Hematopoietic multipotent progenitor cell (in vitro differentiated cells): Measurements from ENCODE around the gene HIVEP3. TPM values are rescaled to one million over a fixed set of nuclear protein-coding genes. Genes with fewer than 3 reads are reported as not detected.
"Not testable (repeated sequence)": the region's sequence is repeated elsewhere in the genome, so short reads cannot be mapped to it uniquely, and the experiment has no call there.

Experiments
- DNase-seq, 3 donors: peaks; one replicate each; pipeline ENCODE4 v3.0.0-alpha.2; 2011 to 2015; ENCODE audit warnings: low read depth in 2 of 3, low spot score in 2 of 3
- total RNA-seq: library from RNA; depleted of rRNA; stranded (reverse); fragments of >200 nt; gene quantifications from one replicate; pipeline ENCODE4 v1.2.3, GENCODE V29; 2012

Gene HIVEP3
- total RNA-seq, 1 donor, result 4.6 TPM

DNA sequence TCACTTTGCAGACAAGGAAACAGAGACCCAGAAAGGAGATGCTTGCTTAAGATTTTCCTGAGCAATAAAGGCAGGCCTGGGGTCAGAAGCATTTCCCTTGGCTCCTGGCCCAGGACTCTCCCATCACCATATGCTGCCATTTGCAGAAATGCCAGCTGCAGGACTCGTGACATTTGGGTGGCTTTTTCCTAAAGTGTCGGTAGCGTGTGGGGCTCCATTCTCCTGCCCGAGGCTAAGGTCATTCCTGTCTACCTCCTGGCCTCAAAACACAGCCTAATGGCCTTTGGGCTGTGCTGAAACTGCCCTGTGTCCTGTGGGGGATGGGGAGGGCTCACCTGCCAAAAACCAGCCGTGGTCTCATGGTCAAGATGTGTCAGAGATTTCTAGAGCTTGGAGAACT, 218.1 kb downstream of the HIVEP3 start:
- DNase-seq, result no peak

DNA sequence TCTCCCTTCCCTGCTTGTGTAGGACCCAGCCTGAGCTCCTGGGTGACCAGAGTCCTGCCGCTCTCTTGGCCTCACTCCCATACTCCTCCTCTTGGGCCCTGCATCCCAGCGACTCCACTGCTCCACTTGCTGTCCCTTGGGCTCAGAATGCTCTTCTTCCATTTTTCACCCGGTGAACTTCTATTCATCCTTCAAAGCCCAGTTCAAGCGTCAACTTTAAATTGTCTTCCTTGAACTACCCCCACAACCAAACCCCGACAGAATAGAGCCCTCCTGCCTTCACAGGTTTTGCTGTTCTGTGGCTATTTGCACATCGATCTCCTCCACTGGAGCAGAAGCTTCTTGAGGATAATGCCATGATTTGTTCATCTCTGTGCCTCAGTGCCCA, 218.9 kb downstream of the HIVEP3 start:
- no peak for DNase-seq

DNA sequence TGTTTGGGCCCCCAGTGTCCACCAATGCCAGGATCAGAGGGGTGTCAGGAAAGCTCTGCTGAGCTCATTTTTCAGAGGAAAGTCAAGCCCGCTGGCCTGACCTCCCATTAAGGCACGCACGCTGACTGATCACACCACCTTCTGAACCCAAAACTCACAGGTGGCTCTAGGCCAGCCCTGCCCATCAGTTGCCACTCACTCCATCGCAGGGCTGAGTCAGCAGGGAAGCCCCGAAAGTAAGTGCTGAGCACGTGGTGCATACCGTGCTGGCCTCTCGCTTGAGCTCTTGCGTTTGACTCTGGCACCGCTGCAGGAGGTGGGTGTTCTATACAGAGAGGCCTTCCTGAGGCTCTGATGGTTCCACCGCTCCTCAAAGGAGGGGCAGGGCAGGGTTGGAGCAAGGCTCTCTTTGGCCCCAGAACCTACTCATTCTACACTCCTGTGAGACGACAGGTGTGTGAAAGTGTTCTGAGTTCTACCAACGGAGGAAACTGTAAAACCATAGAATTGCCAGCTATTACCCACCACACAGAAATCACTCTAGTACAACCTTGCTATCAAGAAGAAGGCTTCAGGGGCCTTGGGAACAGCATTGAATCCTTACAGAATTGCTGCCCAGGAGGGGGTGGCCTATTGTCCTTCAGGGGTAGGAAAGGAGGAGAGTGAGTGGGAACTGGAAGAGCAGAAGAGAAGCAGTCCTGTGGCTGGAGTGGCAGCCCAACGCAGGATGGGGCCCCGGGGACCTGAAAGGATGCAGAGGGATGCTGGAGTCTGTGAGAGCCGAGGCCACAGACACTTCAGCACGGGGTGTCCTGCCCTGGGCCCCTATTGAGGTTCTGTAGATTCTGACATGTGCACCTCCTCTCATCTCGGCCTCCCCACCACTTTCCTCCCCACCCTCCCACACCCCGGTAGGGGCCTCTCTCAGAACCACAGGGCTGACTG, 219.5 kb downstream of the HIVEP3 start:
- no peak for DNase-seq

DNA sequence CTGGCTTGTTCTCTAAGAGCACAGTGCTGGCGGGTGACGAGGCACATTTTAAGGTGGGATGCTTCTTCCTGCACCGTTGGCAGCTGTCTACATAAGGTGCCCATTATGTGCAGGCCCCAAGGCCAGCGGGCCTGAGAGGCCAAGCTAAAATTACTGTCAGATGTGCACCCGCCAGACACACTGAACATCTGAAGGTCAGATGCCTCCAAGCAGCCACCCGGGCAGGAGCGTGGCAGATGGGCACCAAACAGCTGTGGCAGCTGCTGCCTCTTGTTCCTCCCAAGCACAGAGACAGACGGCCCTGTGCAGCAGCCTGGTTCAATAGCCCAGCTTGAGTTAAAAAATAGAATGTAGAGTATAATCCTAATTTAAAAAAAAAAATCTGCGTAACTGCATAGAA, 222.3 kb downstream of the HIVEP3 start:
- DNase-seq, result no peak

DNA sequence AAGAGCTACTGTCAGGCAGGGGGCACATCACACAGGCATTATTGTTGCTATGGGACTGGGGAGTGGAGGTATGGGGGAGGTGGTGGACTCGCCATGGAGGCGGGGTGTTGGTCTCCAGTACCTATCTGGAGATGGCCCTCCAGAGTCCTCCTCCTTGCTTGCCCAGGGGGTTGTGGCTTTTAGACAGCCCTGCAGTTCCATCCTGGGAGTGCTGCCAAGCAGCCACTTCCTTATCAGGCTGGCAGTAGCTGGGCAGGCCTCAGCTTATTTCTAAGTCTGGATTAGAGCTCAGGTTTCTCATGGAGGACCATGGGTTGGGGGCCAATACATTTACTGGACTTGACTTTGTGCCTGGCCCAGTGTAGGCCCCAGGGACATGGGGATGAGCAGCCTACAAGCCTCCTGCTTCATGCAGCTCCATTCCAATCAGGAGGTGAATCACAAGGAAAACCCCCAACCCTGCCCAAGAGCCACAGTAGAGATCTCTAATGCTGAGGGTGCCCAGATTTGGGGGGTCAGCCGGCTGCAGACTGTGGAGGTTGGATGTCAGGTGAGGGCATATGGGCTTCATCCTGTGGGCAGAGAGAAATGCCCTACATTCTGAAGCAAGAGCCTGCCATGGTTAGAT, 223.5 kb downstream of the HIVEP3 start:
- DNase-seq, result peak in 2 of 3 donors; percentile 47 to 63

DNA sequence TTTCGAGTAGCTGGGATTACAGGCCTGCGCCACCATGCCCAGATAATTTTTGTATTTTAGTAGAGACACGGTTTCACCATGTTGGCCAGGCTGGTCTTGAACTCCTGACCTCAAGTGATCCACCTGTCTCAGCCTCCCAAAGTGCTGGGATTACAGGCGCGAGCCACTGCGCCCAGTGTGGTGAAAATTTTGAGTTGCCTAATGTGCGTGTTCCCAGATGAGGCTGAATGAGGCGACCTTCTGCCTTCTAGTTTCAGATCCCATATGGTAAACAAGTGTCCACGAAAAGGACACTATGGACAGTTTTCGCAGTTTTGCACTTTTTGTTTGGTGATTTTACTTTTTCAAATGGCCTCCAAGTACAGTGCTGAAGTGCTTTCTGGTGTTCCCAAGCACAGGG, 226.8 kb downstream of the HIVEP3 start:
- DNase-seq, result not testable (repeated sequence)

DNA sequence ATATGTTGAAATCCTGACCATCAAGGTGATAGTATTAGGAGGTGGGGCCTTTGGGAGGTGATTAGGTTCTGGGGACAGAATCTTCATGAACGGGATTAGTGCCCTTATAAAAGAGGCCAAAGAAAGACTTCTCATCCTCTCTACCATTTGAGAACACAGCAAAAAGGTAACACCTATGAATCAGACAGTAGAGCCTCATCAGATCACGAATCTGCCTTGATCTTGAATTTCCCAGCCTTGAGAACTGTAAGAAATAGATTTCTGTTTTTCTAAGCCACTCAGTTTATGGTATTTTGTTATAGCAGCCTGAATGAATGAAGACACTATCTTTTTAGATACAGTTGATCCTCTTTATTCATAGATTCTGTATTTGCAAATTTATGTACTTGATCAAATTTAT, 227.3 kb downstream of the HIVEP3 start:
- DNase-seq, result no peak

DNA sequence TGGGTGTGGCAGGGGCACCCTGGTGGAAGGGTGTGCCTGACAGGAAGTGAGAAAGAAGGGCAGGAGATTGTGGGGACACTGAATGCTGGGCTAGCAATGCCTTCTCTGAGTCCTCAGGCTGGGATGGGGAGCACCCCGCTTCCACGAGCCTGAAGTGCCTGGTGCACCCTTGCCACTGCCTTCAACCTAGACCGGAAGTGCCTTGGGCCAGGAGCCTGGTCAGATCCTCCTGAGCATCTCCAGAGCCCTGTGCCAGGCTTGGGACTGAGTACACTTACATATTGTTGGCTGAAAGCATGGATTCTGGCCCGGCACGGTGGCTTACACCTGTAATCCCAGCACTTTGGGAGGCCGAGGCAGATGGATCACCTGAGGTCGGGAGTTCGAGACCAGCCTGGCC, 228.4 kb downstream of the HIVEP3 start:
- no peak for DNase-seq

DNA sequence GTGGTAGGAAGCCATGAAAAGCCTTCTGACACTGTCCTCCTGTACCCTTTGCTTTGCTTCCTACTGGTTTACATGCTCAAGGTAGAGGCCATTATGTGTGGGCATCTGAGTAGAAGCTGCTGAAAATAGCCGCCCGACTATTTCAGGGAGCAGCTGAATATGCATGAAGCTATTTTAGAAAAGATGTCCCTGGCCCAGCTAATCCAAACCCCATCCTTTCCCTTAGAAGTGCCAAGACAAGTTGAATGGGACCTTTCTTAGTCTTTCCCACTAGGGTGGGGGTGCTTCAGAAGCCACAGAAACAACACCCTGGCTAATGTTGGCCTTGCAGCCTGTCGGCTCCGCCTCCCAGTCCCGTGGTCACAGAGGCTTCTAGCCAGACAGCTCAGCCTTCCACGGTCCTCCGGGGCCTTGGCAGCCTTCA, 229.2 kb downstream of the HIVEP3 start:
- no peak for DNase-seq

DNA sequence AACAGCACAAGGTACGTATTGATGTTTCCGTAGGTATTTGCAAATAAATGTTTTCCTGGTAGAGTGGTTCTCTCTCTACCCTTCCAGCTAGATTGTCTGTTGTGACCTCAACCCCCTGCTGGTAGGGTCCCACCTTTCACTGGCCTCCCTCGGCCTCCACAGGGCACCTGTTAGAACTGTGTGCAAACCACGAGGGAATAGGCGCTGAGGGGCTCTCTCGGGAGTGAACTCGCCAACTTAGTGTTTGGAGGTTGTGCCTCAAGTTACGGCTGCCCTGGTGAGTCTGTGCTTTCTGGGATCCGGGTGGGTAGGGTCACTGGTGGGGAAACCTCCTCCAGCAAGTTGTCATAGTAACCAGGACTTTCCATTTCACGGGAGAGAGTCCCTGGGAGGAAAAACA, 229.6 kb downstream of the HIVEP3 start:
- no peak for DNase-seq

DNA sequence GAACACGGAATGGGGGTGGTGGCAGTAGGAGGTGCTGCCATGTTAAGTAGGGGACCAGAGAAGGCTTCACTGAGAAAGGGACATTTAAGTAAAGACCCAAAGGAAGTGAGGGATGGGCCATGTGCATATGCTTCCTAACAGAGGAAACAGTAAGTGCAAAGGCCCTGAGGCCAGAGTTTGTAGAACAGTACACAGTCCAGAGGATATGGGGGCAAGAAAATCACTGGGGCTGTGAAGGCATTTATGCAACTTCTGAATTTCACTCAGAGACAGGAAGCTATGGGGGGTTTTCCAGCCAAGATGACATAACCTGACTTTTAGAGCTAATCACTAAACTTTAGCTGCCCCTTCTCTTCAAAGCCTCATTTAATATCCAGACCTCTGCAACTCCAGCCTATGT, 231.7 kb downstream of the HIVEP3 start:
- no peak for DNase-seq

DNA sequence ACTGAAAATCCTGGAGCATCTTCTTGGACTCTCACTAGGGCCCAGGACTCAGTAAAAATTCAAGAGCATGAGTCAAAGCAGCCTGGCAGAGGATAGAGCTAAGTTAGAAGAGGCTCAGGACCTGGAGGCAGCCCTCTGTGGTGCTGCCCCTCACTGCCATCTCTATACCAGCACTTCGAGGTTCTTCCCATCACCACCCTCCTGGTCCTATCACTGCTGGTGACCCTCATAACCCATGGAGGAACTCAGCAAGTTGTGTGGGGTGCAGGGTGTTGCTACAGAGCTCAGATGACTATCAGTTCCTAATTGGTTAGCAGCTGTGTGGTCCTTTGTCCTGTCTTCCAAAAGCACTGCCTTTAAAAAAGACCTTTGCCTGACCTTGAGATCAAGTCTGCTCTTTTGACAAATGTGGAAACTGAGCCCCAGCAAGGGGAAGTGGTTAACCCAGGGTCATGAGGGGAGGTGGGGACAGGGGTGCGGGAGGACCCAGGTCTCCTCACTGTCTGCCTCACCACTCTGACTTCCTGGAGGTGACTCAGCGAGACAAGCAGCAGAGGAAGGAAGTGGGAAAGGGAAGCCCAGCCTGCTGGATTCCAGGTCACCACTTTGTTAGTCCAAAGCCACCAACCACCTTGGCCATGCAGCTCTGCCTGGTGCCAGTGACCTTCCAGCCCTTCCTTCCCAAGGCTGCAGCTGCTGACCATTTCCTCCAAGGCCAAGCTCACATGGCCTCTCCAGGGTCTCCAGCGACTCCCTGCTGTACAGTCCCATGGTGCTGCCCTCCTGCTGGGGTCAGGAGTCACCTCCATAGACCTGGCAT, 234.8 kb downstream of the HIVEP3 start:
- DNase-seq, result no peak

DNA sequence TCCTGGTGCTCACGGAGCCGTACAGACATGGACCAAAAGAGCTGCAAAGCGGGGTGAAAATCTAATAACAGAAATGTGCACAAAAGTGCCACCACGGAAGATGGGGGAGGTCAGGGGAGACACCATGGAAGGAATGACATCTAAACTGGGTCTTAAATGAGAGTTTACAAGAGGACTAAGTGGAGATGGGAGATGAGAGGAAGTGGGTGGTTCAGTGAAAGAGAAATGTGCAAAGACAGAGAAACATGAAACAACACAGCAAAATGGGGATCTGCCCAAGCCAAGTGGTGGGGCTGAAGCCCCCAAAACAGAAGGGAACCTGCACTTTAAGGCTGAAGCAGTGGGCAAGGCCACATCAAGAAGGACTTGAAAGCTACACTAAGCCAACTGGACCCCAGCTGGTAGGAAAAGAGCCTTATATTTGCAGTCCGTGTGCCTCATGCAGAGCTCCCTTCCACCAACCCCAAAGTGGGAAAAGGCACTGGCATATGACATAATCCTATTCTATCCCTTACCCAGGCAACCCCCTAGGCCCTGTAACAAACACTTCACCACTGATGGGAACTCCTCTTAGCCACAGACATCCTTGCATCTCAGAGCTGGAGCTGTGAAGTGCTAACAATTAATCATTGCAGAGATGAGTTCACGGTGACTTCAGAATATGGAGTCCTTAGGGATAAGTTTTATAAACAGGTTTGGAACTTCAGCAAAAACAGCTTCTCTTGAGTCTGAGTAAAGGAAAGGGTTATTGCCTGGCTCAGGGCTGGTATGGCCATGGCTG, 235.7 kb downstream of the HIVEP3 start:
- no peak for DNase-seq

DNA sequence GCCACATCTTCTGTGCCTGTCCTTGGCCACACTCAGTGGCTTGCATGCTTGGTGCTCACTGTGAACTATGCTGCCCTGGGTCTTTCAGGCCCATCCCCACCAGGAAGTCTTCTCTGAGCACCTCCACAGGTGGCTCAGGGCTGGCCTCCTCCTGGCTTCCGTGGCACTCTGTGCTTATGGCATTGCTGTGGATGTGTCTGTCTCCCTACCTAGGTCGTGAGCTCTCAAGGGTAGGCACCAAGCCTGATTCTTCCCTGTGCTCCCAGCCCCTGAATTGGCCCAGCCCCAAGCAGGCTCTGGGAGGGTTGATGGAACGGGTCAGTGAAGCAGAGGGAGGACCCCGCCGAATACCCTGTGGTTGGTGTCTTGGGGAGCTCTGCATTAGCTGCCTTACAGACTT, 236.6 kb downstream of the HIVEP3 start:
- no peak for DNase-seq

DNA sequence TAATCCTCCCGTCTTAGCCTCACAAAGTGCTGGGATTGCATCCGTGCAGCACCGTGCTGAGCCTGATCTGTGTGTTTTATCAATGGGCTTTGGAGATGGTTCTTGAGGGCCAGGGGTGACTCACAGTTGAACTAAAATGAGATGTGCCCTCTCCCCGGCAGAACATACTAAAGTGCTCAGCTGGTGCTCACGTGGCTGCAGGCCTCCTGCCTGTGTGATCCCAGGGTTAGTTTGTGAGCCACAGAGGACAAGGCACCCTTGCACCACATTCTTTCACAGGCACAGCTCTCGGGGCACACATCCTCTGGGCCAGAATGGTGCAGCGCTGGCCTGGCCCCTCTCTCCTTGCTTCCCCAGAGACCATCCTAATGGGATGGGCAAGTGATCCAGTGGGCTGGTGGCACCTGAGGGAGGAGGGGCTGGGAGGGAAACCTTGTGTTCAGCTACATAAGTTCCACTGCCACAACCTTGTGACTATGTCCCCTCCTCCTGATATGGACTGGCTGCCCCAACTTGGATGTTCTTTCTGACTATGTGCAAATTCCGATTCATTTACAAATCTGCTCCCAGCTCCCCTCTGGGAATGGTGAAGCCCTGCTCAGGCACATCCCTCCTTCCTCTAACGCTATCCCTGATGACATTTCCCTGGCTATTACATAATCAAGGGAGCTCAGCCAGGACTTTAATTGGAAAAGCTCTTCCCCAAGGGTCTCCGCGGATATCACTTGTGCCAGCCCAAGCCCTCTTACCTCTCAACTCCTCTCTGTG, 237.2 kb downstream of the HIVEP3 start:
- no peak for DNase-seq

DNA sequence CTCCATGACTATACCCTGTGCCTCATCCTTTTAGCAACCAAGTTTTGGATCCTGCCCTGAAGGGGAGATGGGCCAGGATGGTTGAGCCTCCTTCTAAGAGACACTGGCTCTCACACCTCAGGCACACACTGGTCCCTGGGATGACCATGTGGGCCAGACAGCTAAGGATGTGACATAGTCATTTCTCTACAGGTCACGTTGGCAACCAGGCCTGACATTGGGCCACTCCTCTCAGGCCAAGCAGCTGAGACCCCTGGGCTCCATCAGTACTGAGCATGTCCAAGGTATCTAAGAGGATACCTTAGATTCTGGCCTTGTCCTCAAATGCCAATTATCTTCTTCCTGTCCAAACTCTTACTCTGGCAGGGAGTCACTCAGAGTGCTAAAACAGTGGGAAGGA, 238.7 kb downstream of the HIVEP3 start:
- DNase-seq, result no peak

DNA sequence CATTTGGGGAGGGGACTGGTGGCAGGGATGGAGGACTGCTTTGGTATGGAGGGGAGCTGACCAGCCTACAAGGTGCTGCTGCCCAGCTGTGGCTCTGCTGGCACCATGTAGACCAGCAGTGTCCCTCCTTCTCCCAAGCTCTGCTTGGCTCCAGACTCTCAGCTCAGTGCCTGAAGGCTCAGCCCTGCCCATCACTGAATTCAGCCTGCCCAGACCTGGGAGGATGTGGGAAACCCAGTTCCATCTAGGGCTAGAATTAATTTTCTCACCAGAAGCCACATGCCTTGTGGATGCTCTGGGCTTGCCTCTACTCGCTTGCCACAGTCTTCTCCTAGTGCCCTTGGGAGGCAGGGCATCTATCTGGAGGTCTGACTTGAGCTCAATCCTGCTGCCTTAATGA, 239.2 kb downstream of the HIVEP3 start:
- no peak for DNase-seq

DNA sequence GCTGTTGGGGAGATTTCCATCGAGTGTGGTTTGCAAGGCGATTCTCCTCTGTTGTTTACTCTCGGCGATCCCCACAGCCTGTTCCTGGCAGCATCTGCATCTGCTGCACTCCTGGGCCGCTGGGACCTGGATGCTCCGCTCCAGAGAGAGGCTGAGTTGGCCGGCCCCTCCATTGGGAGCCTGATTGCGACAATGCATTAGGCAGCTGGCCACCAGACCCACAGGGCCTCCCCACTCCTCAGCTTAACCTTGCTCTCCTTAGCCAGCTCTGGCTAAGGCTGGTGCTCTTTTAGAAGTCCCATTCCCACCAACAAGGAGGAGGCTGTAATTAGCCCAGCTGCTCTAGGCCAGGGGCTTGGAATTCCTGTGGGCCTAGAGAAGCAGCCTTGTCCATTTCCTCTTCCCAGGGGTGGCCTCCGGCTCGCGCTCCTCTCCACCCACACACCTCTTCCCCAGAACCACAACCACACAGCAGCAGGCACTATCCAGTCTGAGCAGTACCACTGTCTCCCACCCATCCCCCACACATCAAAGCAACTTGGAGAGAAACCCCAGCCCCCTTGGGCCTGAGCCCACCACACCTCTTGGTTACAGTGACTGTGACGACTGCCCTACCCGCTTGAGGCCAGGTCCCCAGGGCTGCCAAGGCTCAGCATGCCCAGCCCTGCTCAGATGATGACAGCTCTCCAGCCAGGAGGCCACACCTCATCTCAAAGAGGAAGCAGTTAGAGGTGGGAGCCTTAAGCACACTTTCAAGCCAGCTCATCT, 240.4 kb downstream of the HIVEP3 start:
- peak in 1 of 3 donors; percentile 26 for DNase-seq

DNA sequence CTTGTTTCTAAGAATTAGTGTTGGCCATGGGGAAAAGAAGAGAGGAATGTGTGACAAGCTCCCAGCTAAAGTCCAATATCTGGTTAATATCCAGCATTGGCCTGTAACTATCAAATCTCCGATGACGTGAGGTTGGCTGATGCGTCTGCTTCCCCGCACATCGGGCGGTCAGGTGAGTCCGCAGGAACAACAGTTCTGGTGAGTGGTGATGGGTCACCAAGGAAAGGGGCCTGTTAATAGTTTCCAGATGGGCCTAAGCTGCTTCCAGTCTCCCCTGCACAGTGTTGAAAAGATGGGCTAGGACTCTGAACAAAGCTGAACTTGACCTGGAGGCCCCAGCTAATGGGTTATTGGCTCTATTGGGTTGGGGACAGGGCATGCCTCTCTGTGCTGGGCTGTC, 241.1 kb downstream of the HIVEP3 start:
- DNase-seq, result no peak
